ENCODE results near the gene PPT2. TPM values are rescaled to one million over a fixed set of nuclear protein-coding genes. Genes with fewer than 3 reads are reported as not detected.

Gene PPT2
- polyA plus RNA-seq, 1 donor from 2014 or later: 330 TPM

DNA sequence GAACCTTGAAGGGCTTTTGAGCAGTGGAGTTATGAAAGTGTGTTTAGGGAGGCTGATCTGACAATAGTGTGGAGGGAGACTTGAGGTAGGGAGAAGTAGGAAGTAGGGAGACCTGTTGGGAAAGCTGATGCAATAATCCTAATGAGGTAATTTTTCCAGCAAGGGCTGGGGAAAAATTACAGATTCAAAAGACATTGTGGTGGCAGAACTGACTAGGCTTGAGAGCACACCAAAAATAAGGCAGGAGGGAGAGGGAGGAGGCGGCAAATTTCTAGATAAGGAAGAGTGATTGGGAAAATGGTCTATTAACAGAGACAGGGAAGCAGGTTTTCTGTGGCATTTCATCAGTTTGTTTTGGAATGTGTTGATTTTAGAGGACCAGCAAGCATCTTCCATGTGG lies 7.7 kb upstream of the PPT2 start:
- TF ChIP-seq RAD21 (conservative IDR thresholded peaks at IDR 0.05) (no peak), SMC3 (conservative IDR thresholded peaks at IDR 0.05; ENCODE audit: poor library complexity) (no peak), POLR2AphosphoS5 (IDR thresholded peaks at IDR 0.05) (no peak), MXI1 (conservative IDR thresholded peaks at IDR 0.05; ENCODE audit: poor library complexity, severe bottlenecking) (no peak), TAF1 (IDR thresholded peaks at IDR 0.05; ENCODE audit: low read depth) (no peak), EZH2 (IDR thresholded peaks at IDR 0.05; ENCODE audit: borderline replicate concordance, insufficient read depth, low read length, poor library complexity, severe bottlenecking) (no peak)
- TF ChIP-seq, protein P1, sequence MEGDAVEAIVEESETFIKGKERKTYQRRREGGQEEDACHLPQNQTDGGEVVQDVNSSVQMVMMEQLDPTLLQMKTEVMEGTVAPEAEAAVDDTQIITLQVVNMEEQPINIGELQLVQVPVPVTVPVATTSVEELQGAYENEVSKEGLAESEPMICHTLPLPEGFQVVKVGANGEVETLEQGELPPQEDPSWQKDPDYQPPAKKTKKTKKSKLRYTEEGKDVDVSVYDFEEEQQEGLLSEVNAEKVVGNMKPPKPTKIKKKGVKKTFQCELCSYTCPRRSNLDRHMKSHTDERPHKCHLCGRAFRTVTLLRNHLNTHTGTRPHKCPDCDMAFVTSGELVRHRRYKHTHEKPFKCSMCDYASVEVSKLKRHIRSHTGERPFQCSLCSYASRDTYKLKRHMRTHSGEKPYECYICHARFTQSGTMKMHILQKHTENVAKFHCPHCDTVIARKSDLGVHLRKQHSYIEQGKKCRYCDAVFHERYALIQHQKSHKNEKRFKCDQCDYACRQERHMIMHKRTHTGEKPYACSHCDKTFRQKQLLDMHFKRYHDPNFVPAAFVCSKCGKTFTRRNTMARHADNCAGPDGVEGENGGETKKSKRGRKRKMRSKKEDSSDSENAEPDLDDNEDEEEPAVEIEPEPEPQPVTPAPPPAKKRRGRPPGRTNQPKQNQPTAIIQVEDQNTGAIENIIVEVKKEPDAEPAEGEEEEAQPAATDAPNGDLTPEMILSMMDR (IDR thresholded peaks at IDR 0.05; ENCODE audit: poor library complexity, severe bottlenecking): no peak
- TF ChIP-seq, protein P2, sequence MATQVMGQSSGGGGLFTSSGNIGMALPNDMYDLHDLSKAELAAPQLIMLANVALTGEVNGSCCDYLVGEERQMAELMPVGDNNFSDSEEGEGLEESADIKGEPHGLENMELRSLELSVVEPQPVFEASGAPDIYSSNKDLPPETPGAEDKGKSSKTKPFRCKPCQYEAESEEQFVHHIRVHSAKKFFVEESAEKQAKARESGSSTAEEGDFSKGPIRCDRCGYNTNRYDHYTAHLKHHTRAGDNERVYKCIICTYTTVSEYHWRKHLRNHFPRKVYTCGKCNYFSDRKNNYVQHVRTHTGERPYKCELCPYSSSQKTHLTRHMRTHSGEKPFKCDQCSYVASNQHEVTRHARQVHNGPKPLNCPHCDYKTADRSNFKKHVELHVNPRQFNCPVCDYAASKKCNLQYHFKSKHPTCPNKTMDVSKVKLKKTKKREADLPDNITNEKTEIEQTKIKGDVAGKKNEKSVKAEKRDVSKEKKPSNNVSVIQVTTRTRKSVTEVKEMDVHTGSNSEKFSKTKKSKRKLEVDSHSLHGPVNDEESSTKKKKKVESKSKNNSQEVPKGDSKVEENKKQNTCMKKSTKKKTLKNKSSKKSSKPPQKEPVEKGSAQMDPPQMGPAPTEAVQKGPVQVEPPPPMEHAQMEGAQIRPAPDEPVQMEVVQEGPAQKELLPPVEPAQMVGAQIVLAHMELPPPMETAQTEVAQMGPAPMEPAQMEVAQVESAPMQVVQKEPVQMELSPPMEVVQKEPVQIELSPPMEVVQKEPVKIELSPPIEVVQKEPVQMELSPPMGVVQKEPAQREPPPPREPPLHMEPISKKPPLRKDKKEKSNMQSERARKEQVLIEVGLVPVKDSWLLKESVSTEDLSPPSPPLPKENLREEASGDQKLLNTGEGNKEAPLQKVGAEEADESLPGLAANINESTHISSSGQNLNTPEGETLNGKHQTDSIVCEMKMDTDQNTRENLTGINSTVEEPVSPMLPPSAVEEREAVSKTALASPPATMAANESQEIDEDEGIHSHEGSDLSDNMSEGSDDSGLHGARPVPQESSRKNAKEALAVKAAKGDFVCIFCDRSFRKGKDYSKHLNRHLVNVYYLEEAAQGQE (IDR thresholded peaks at IDR 0.05; ENCODE audit: borderline replicate concordance): no peak
- H3K4me3 ChIP-seq (ENCODE audit: low read length): no peak overlapping the region
- no peaks in the 10 kb centered on the region for H4K20me1 ChIP-seq (ENCODE audit: insufficient read depth)
- H3K27me3 ChIP-seq (ENCODE audit: insufficient read depth, low read depth, low read length): peaks cover 36% of the 10 kb centered on the region
- H3K9ac ChIP-seq (ENCODE audit: low read length): no peak overlapping the region
- H3F3A ChIP-seq (ENCODE audit: insufficient read depth, low read length, poor library complexity, severe bottlenecking): no peaks in the 10 kb centered on the region
- H3K27ac ChIP-seq (ENCODE audit: low read length): no peak overlapping the region
- H3K9me2 ChIP-seq (ENCODE audit: insufficient read depth, low read length): no peaks in the 10 kb centered on the region
- H3K79me2 ChIP-seq (replicated peaks; ENCODE audit: insufficient read depth, low read length): no peaks in the 10 kb centered on the region
- no peak overlapping the region for H2AFZ ChIP-seq (ENCODE audit: low read depth, low read length)
- no peaks in the 10 kb centered on the region for H3K9me3 ChIP-seq (ENCODE audit: low read length)
- H3K4me2 ChIP-seq (ENCODE audit: low read length): no peak overlapping the region
- no peaks in the 10 kb centered on the region for H3K36me3 ChIP-seq (ENCODE audit: insufficient read depth, low read length)

DNA sequence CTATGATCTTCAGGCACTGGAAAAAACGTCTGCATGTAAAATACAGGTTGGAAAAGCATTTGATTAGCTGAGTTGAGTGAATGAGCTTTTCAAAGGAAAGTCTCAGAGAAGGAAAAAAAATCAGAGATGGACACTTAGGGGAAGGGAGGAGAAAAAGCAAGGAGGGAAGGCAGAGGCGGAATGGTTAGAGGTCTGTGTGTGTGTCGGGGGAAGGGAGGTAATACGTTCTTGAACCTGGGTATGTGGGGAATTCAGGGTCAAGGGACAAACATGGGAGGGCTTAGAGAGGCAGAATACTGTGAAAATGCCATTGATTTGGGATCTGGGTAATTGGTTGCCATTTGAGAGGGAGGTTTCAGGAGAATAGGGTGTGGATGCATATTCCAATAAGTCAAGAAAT lies 7.3 kb upstream of the PPT2 start:
- no peaks in the 10 kb centered on the region for H3K79me2 ChIP-seq (replicated peaks; ENCODE audit: insufficient read depth, low read length)
- peaks cover 40% of the 10 kb centered on the region for H3K27me3 ChIP-seq (ENCODE audit: insufficient read depth, low read depth, low read length)
- no peak overlapping the region for H3K4me3 ChIP-seq (ENCODE audit: low read length)
- no peaks in the 10 kb centered on the region for H3K9me2 ChIP-seq (ENCODE audit: insufficient read depth, low read length)
- H4K20me1 ChIP-seq (ENCODE audit: insufficient read depth): no peaks in the 10 kb centered on the region
- H3K9ac ChIP-seq (ENCODE audit: low read length): no peak overlapping the region
- no peaks in the 10 kb centered on the region for H3K36me3 ChIP-seq (ENCODE audit: insufficient read depth, low read length)
- TF ChIP-seq SMC3 (conservative IDR thresholded peaks at IDR 0.05; ENCODE audit: poor library complexity) (no peak), EP300 (conservative IDR thresholded peaks at IDR 0.05; ENCODE audit: poor library complexity, severe bottlenecking) (no peak), TAF1 (IDR thresholded peaks at IDR 0.05; ENCODE audit: low read depth) (no peak), RAD21 (conservative IDR thresholded peaks at IDR 0.05) (no peak), MXI1 (conservative IDR thresholded peaks at IDR 0.05; ENCODE audit: poor library complexity, severe bottlenecking) (no peak), EZH2 (IDR thresholded peaks at IDR 0.05; ENCODE audit: borderline replicate concordance, insufficient read depth, low read length, poor library complexity, severe bottlenecking) (no peak), POLR2AphosphoS5 (IDR thresholded peaks at IDR 0.05) (no peak)
- TF ChIP-seq, protein P2 (IDR thresholded peaks at IDR 0.05; ENCODE audit: borderline replicate concordance): no peak
- TF ChIP-seq, protein P1 (IDR thresholded peaks at IDR 0.05; ENCODE audit: poor library complexity, severe bottlenecking): no peak
- no peak overlapping the region for H3K4me2 ChIP-seq (ENCODE audit: low read length)
- H2AFZ ChIP-seq (ENCODE audit: low read depth, low read length): no peak overlapping the region
- no peaks in the 10 kb centered on the region for H3K9me3 ChIP-seq (ENCODE audit: low read length)
- H3K27ac ChIP-seq (ENCODE audit: low read length): no peak overlapping the region
- no peaks in the 10 kb centered on the region for H3F3A ChIP-seq (ENCODE audit: insufficient read depth, low read length, poor library complexity, severe bottlenecking)

All from neural cell (in vitro differentiated cells).